Suprapubic skin (tissue), 4 donors: Measurements from ENCODE around the gene NDUFS1.

Experiments used
- EP300 ChIP-seq: sonication (generic); formaldehyde crosslinking; IDR thresholded peaks from one replicate; pipeline ENCODE4 v1.6.1; 2017; ENCODE audit warnings: antibody characterized with exemption
- POLR2A ChIP-seq, 2 donors: fragments of 450-650 bp; IDR thresholded peaks; one replicate each; pipeline ENCODE4 v1.6.1; 2017; ENCODE audit warnings: antibody characterized with exemption in 2 of 2, mild to moderate bottlenecking in 2 of 2, moderate library complexity in 2 of 2
- POLR2AphosphoS5 ChIP-seq, 3 donors: sonication (generic); formaldehyde crosslinking; IDR thresholded peaks; one replicate each; pipeline ENCODE4 v1.6.1; 2017; ENCODE audit warnings: antibody characterized with exemption in 3 of 3
- TF ChIP-seq, protein P1 (sequence below), 2 donors: fragments of 200-600 bp in 1 of 2; fragments of 450-650 bp in 1 of 2; sonication (generic) in 1 of 2; IDR thresholded peaks; one replicate each; pipeline ENCODE4 v1.5.1; 2016 to 2019; ENCODE audit warnings: antibody characterized with exemption in 2 of 2, mild to moderate bottlenecking in 1 of 2, moderate library complexity in 1 of 2

DNA sequence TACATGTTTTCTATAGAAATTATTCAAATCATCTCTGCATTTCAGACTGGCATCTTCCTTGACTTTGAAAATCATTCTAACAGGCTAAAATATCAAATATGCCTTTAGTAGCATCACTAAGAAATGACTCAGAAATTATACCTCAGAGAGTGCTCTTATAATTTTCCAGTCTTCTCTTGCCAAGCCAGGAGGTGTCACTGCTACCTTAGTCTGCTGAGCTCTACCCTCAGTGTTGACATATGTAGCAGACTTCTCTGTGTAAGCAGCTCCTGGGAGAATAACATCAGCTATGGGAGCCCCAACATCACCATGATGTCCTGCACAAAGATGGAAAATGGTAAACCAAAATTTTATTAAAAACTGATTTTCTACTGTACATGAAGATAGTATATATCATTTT is 31.6 kb downstream of the NDUFS1 start:
- no peak for TF ChIP-seq POLR2AphosphoS5 (IDR thresholded peaks at IDR 0.05)
- TF ChIP-seq, protein P1, sequence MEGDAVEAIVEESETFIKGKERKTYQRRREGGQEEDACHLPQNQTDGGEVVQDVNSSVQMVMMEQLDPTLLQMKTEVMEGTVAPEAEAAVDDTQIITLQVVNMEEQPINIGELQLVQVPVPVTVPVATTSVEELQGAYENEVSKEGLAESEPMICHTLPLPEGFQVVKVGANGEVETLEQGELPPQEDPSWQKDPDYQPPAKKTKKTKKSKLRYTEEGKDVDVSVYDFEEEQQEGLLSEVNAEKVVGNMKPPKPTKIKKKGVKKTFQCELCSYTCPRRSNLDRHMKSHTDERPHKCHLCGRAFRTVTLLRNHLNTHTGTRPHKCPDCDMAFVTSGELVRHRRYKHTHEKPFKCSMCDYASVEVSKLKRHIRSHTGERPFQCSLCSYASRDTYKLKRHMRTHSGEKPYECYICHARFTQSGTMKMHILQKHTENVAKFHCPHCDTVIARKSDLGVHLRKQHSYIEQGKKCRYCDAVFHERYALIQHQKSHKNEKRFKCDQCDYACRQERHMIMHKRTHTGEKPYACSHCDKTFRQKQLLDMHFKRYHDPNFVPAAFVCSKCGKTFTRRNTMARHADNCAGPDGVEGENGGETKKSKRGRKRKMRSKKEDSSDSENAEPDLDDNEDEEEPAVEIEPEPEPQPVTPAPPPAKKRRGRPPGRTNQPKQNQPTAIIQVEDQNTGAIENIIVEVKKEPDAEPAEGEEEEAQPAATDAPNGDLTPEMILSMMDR (IDR thresholded peaks at IDR 0.05) = no peak
- no peak for TF ChIP-seq EP300
- no peak for TF ChIP-seq POLR2A (IDR thresholded peaks at IDR 0.05)
